PC-9 (cell line): ENCODE results near the gene BMI1.

ENCODE experiments used
- EZH2 ChIP-seq: fragments of 200-600 bp; sonication (generic); IDR thresholded peaks from 2 replicates; pipeline ENCODE4 v1.8.0; 2017; ENCODE audit warnings: antibody characterized with exemption, low read depth
- TF ChIP-seq, protein P1 (sequence below): fragments of 200-600 bp; sonication (generic); conservative IDR thresholded peaks from 2 replicates; pipeline ENCODE4 v1.6.1; 2017; ENCODE audit warnings: mixed run types, antibody characterized with exemption, mild to moderate bottlenecking, moderate library complexity

DNA sequence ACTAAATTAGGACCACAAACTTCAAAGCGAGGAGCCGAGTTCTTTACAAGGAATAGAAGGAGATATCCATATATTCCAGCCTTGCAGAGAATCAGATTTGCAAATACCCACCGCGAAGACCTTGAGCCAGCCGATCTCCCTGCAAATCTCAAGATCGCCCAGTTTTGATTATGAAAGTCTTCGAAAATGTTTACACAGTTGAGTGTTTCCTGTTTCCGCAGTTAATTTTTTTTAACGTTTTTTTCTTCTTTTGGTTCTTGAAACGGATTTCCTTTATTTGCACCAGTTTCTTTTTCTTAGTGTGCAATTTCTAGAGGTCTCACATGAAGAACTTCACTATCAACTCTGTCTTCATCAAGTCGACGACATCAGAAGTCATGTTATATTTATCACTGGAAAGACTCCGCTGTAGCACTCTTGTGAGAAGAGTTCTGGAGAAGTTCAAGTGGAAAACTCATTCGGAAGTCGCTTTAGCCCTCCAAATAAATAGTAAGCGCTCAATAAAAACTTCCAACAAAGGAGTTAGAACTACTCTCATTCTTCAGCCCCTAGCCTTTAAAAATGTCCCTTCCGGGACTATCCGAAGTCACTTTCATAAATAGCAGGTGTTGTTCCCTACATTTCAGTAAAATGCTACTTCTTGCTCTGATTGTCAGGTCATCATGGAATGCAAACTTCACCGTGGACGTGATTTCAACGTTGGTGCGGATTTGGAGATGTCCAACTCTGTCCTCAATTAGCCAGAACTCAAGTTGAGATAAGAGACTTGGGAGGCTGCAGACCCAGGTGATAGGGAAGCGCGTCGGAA is 12.5 kb downstream of the BMI1 start:
- TF ChIP-seq, protein P1, sequence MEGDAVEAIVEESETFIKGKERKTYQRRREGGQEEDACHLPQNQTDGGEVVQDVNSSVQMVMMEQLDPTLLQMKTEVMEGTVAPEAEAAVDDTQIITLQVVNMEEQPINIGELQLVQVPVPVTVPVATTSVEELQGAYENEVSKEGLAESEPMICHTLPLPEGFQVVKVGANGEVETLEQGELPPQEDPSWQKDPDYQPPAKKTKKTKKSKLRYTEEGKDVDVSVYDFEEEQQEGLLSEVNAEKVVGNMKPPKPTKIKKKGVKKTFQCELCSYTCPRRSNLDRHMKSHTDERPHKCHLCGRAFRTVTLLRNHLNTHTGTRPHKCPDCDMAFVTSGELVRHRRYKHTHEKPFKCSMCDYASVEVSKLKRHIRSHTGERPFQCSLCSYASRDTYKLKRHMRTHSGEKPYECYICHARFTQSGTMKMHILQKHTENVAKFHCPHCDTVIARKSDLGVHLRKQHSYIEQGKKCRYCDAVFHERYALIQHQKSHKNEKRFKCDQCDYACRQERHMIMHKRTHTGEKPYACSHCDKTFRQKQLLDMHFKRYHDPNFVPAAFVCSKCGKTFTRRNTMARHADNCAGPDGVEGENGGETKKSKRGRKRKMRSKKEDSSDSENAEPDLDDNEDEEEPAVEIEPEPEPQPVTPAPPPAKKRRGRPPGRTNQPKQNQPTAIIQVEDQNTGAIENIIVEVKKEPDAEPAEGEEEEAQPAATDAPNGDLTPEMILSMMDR = no peak
- no peak for TF ChIP-seq EZH2
